PFSK-1 (cell line): ENCODE results near the gene ADAM23.

ENCODE experiments used
- FOXP2 ChIP-seq: optimal IDR thresholded peaks from 2 replicates; pipeline ENCODE3; 2011; ENCODE audit warnings: borderline replicate concordance, control low read depth, inconsistent platforms; ENCODE audit not compliant: insufficient read depth; ENCODE audit errors: extremely low read length, extremely low read depth
- POLR2AphosphoS5 ChIP-seq: IDR thresholded peaks from 2 replicates; pipeline ENCODE4 v1.6.1; 2012; ENCODE audit warnings: low read depth, mild to moderate bottlenecking, control low read depth, low read length, moderate library complexity
- REST ChIP-seq, 2 experiments: IDR thresholded peaks; 2 replicates each; pipeline versions ENCODE4 v1.6.1 to v1.8.0; 2011 to 2012; ENCODE audit warnings: low read depth in 2 of 2, low read length in 2 of 2, control low read depth in 1 of 2, inconsistent platforms in 1 of 2, mild to moderate bottlenecking in 1 of 2, moderate library complexity in 1 of 2; ENCODE audit not compliant: insufficient read depth in 1 of 2
- SIN3A ChIP-seq: IDR thresholded peaks from 2 replicates; pipeline ENCODE4 v1.6.1; 2012; ENCODE audit warnings: mild to moderate bottlenecking, low read length, moderate library complexity, borderline replicate concordance; ENCODE audit not compliant: insufficient read depth
- TAF1 ChIP-seq: IDR thresholded peaks from 2 replicates; pipeline ENCODE4 v1.6.1; 2012; ENCODE audit warnings: low read length, control low read depth, borderline replicate concordance; ENCODE audit not compliant: insufficient read depth

ADAM23 gene

GRCh38 chr2:206543073-206543472 lies 99.7 kb downstream of the ADAM23 start:
- no peak for TF ChIP-seq SIN3A
- no peak for TF ChIP-seq REST (IDR thresholded peaks at IDR 0.05; ENCODE audit: insufficient read depth in 1 of 2, low read depth in 2 of 2, low read length in 2 of 2)
- TF ChIP-seq POLR2AphosphoS5 = no peak
- no peak for TF ChIP-seq FOXP2
- TF ChIP-seq TAF1 = no peak

GRCh38 chr2:206548383-206548782 lies 105.1 kb downstream of the ADAM23 start:
- no peak for TF ChIP-seq REST (IDR thresholded peaks at IDR 0.05; ENCODE audit: insufficient read depth in 1 of 2, low read depth in 2 of 2, low read length in 2 of 2)
- no peak for TF ChIP-seq FOXP2
- TF ChIP-seq POLR2AphosphoS5 = no peak
- TF ChIP-seq SIN3A = no peak
- TF ChIP-seq TAF1 = no peak

GRCh38 chr2:206555721-206556120 lies 112.4 kb downstream of the ADAM23 start:
- no peak for TF ChIP-seq REST (IDR thresholded peaks at IDR 0.05; ENCODE audit: insufficient read depth in 1 of 2, low read depth in 2 of 2, low read length in 2 of 2)
- no peak for TF ChIP-seq POLR2AphosphoS5
- TF ChIP-seq TAF1 = no peak
- no peak for TF ChIP-seq FOXP2
- no peak for TF ChIP-seq SIN3A

- TF ChIP-seq FOXP2 = no peak
- TF ChIP-seq SIN3A = no peak
- no peak for TF ChIP-seq TAF1
- TF ChIP-seq POLR2AphosphoS5 = no peak
- no peak for TF ChIP-seq REST (IDR thresholded peaks at IDR 0.05; ENCODE audit: insufficient read depth in 1 of 2, low read depth in 2 of 2, low read length in 2 of 2)
Observed at GRCh38 chr2:206556357-206556949, 113.1 kb downstream of the ADAM23 start.
